K562 (cell line): ENCODE measurements around the gene ATXN1. TPM values are rescaled to one million over a fixed set of nuclear protein-coding genes. Genes with fewer than 3 reads are reported as not detected.

Experiments
- ATAC-seq: fragments of 200-7000 bp; cut with Tn5 transposase; 3 replicates; pipeline ENCODE4 v1.9.1; 2020; ENCODE audit warnings: moderate library complexity
- BruUV-seq: library from RNA; stranded (reverse); fragments of 400-500 nt; replicated peaks from 2 replicates; lab custom pipeline; 2021; lab: Mats Ljungman, UMichigan
- CTCF ChIA-PET: fragments of 300-600 bp; formaldehyde crosslinking; extraction: SDS; loops from one replicate; lab custom pipeline; 2021; ENCODE audit warnings: low intra/inter-chr PET ratio; lab: Yijun Ruan, JAX
- POLR2A ChIA-PET: fragments of 300-600, 350-650 bp; sonication (Branson Sonifier 250); formaldehyde crosslinking; extraction: SDS; loops from one replicate; lab custom pipeline; 2021; ENCODE audit warnings: antibody characterized with exemption, inconsistent platforms; lab: Yijun Ruan, JAX
- DNase-seq, 4 experiments: peaks; one replicate each; pipeline versions ENCODE4 v3.0.0 to v3.0.0-alpha.2; 2011 to 2018; ENCODE audit warnings: low spot score in 3 of 4, mixed read lengths in 3 of 4; ENCODE audit errors: extremely low read depth in 1 of 4
- FAIRE-seq: peaks from 2 replicates; lab custom pipeline; 2011; peaks lifted over from hg19 to GRCh38; lab: Jason Lieb, UNC
- H2AFZ ChIP-seq: 2 replicates; pipeline ENCODE4 v1.6.0; 2011; ENCODE audit warnings: low read depth, low read length, control low read depth, inconsistent platforms
- H3K27ac ChIP-seq: fragments of 200-600 bp; 3 replicates; pipeline ENCODE4 v1.8.0; 2011; ENCODE audit warnings: low read depth, mild to moderate bottlenecking, control low read depth, inconsistent platforms, low read length, moderate library complexity, mixed read lengths; ENCODE audit errors: extremely low read depth
- H3K27me3 ChIP-seq, 2 experiments: fragments of 300-600 bp in 1 of 2; 2 replicates in 1 of 2; 3 replicates in 1 of 2; pipeline versions ENCODE4 v1.6.0 to v1.8.0; 2011; ENCODE audit warnings: inconsistent platforms in 2 of 2, low read length in 2 of 2, mild to moderate bottlenecking in 1 of 2, mixed read lengths in 1 of 2, moderate library complexity in 1 of 2; ENCODE audit not compliant: control insufficient read depth in 2 of 2, insufficient read depth in 2 of 2
- H3K36me3 ChIP-seq: fragments of 300-600 bp; 3 replicates; pipeline ENCODE4 v1.8.0; 2011; ENCODE audit warnings: mild to moderate bottlenecking, low read length, inconsistent platforms; ENCODE audit not compliant: control insufficient read depth, insufficient read depth
- H3K4me1 ChIP-seq, 2 experiments: fragments of 200-600 bp in 1 of 2; replicated peaks in 1 of 2; 2 replicates in 1 of 2; 3 replicates in 1 of 2; pipeline versions ENCODE4 v1.5.1 to v1.8.0; 2011; ENCODE audit warnings: inconsistent platforms in 2 of 2, low read length in 2 of 2, mild to moderate bottlenecking in 1 of 2, mixed read lengths in 1 of 2, moderate library complexity in 1 of 2; ENCODE audit not compliant: control insufficient read depth in 2 of 2, insufficient read depth in 2 of 2
- H3K4me2 ChIP-seq: 2 replicates; pipeline ENCODE4 v1.6.1; 2011; ENCODE audit warnings: low read length, control low read depth, inconsistent platforms, mixed read lengths; ENCODE audit not compliant: insufficient read depth
- H3K4me3 ChIP-seq: fragments of 200-600 bp; sonication (generic), shearing (Covaris generic); 2 replicates; pipeline ENCODE4 v1.5.1; 2016; ENCODE audit warnings: control low read depth, inconsistent platforms
- H3K79me2 ChIP-seq: fragments of 200-600 bp; 3 replicates; pipeline ENCODE4 v1.8.0; 2011; ENCODE audit warnings: low read length, inconsistent platforms; ENCODE audit not compliant: control insufficient read depth, insufficient read depth
- H3K9ac ChIP-seq, 2 experiments: 2 replicates each; pipeline versions ENCODE4 v1.6.0 to v1.6.1; 2011; ENCODE audit warnings: low read depth in 2 of 2, low read length in 2 of 2, control low read depth in 1 of 2, inconsistent platforms in 1 of 2, mild to moderate bottlenecking in 1 of 2, mixed read lengths in 1 of 2; ENCODE audit not compliant: insufficient read depth in 1 of 2
- H3K9me1 ChIP-seq: one replicate; pipeline ENCODE4 v1.6.0; 2011; ENCODE audit warnings: inconsistent platforms, mild to moderate bottlenecking, low read length, moderate library complexity; ENCODE audit not compliant: control insufficient read depth, insufficient read depth
- H3K9me3 ChIP-seq: replicated peaks from 2 replicates; pipeline ENCODE4 v1.5.1; 2011; ENCODE audit warnings: low read depth, low read length, inconsistent platforms; ENCODE audit not compliant: control insufficient read depth, insufficient read depth
- H4K20me1 ChIP-seq: replicated peaks from 2 replicates; pipeline ENCODE4 v1.6.1; 2011; ENCODE audit warnings: low read length, inconsistent platforms, mixed read lengths; ENCODE audit not compliant: control insufficient read depth, insufficient read depth
- ATF3 ChIP-seq, 2 experiments: fragments of 450-650 bp in 1 of 2; sonication (generic) in 1 of 2; formaldehyde crosslinking in 1 of 2; IDR thresholded peaks in 1 of 2; conservative IDR thresholded peaks in 1 of 2; 2 replicates each; pipeline versions ENCODE4 v1.6.1 to v1.8.1; 2016 to 2023; ENCODE audit warnings: mild to moderate bottlenecking in 2 of 2, moderate library complexity in 2 of 2, inconsistent platforms in 1 of 2, missing genetic modification reagents in 1 of 2
- BHLHE40 ChIP-seq: IDR thresholded peaks from 2 replicates; pipeline ENCODE4 v1.6.1; 2011; ENCODE audit warnings: low read length, improper control_type of control experiment
- CREB3 ChIP-seq: fragments of 450-650 bp; conservative IDR thresholded peaks from 2 replicates; pipeline ENCODE4 v1.6.1; 2016; ENCODE audit warnings: missing genetic modification characterization, low read depth, mild to moderate bottlenecking, missing compliant biosample characterization, moderate library complexity
- ETV6 ChIP-seq, 3 experiments: fragments of 150-350 bp in 1 of 3; sonication (generic) in 1 of 3; formaldehyde crosslinking in 1 of 3; IDR thresholded peaks; 2 replicates each; pipeline versions ENCODE4 v1.6.1 to v1.8.0; 2014 to 2022; ENCODE audit warnings: borderline replicate concordance in 2 of 3, low read depth in 2 of 3, antibody characterized with exemption in 1 of 3, low read length in 1 of 3, mild to moderate bottlenecking in 1 of 3, missing genetic modification reagents in 1 of 3
- FOSL1 ChIP-seq: fragments of 200-800 bp; sonication (Bioruptor generic); conservative IDR thresholded peaks from 2 replicates; pipeline ENCODE4 v1.6.1; 2016; ENCODE audit warnings: missing genetic modification characterization, missing compliant biosample characterization
- IRF9 ChIP-seq: fragments of 450-650 bp; IDR thresholded peaks from 2 replicates; pipeline ENCODE4 v1.6.1; 2016; ENCODE audit warnings: missing biosample characterization, missing genetic modification characterization
- JUN ChIP-seq, 2 experiments: sonication (generic) in 1 of 2; formaldehyde crosslinking in 1 of 2; IDR thresholded peaks; 2 replicates each; pipeline versions ENCODE4 v1.6.1 to v1.8.0; 2012 to 2022; ENCODE audit warnings: borderline replicate concordance in 2 of 2, mild to moderate bottlenecking in 2 of 2, improper control_type of control experiment in 1 of 2, low read depth in 1 of 2, low read length in 1 of 2, missing genetic modification reagents in 1 of 2
- MAZ ChIP-seq, 2 experiments: fragments of 450-650 bp in 1 of 2; sonication (generic) in 1 of 2; formaldehyde crosslinking; IDR thresholded peaks in 1 of 2; conservative IDR thresholded peaks in 1 of 2; 2 replicates each; pipeline versions ENCODE4 v1.4.0 to v1.5.0; 2020; ENCODE audit warnings: mild to moderate bottlenecking in 1 of 2, missing genetic modification reagents in 1 of 2
- MNT ChIP-seq, 2 experiments: fragments of 450-650 bp; conservative IDR thresholded peaks; 2 replicates each; pipeline ENCODE4 v1.6.1; 2017; ENCODE audit warnings: mild to moderate bottlenecking in 2 of 2, moderate library complexity in 2 of 2
- NR2C2 ChIP-seq, 2 experiments: fragments of 200-800 bp in 1 of 2; sonication (Bioruptor generic) in 1 of 2; sonication (generic) in 1 of 2; formaldehyde crosslinking in 1 of 2; IDR thresholded peaks; 2 replicates each; pipeline versions ENCODE4 v1.6.1 to v1.8.0; 2016 to 2022; ENCODE audit warnings: mild to moderate bottlenecking in 1 of 2, missing compliant biosample characterization in 1 of 2, missing genetic modification characterization in 1 of 2, missing genetic modification reagents in 1 of 2
- TRIM24 ChIP-seq, 2 experiments: fragments of 450-650 bp; IDR thresholded peaks; 2 replicates each; pipeline ENCODE4 v1.6.1; 2016
- VEZF1 ChIP-seq: fragments of 200-800 bp; sonication (Bioruptor generic); IDR thresholded peaks from 2 replicates; pipeline ENCODE4 v1.6.1; 2017; ENCODE audit warnings: missing genetic modification characterization, missing compliant biosample characterization
- WGBS: fragments of 100-300 bp; shearing (Covaris generic); methylation state at CpG from one replicate; pipeline ENCODE4 v1.1.6; 2016; ENCODE audit warnings: low coverage, mixed read lengths; ENCODE audit not compliant: insufficient coverage; ENCODE audit errors: missing lambda C conversion rate; 5-methylcytosine and 5-hydroxymethylcytosine counted together
- in situ Hi-C: fragments of 300-500 bp; cut with MboI; formaldehyde crosslinking; loops from 4 replicates; pipeline ENCODE4 v1.15.0; 2018; ENCODE audit warnings: inconsistent platforms, mixed read lengths
- intact Hi-C: fragments of 100-400 bp; cut with micrococcal nuclease; formaldehyde crosslinking; loops from 2 replicates; pipeline ENCODE4 v1.14.2; 2022
- polyA plus RNA-seq, 8 experiments: library from polyadenylated mRNA; depleted of rRNA in 4 of 8; stranded (reverse) in 5 of 8; unstranded in 3 of 8; fragments of >200 nt; fragmentation: Nextera tagmentation in 2 of 8; fragmentation: Illumina TruSeq in 1 of 8; extraction: Ambion mirVana in 2 of 8; extraction: Trizol in 1 of 8; gene quantifications; 2 replicates each; pipeline versions ENCODE4 v1.2.1 to v1.2.3, GENCODE V29; 2011 to 2014; ENCODE audit warnings: inconsistent platforms in 1 of 8, missing spikeins in 1 of 8
- total RNA-seq, 7 experiments: library from RNA; depleted of rRNA in 6 of 7; stranded (reverse); fragments of >200 nt in 6 of 7; fragmentation: Illumina TruSeq in 2 of 7; extraction: Trizol in 2 of 7; gene quantifications; 2 replicates each; pipeline versions ENCODE4 v1.2.1 to v1.2.3, GENCODE V29; 2011 to 2021; ENCODE audit warnings: low replicate concordance in 1 of 7

The ATXN1 gene
- total and polyA plus RNA-seq, 9 of the 15 experiments (the other 6 are each of a cell fraction or from before 2014, with no cell fraction given): under 0.01 to 1.2 (median 0.58) TPM

- FAIRE-seq: no peak
- H3K9me1 ChIP-seq: no peaks in the 10 kb centered on the region
- H3K4me2 ChIP-seq: no peak overlapping the region
- no peaks in the 10 kb centered on the region for H4K20me1 ChIP-seq
- no peaks in the 10 kb centered on the region; a peak in 1 of 5 replicates for H3K27me3 ChIP-seq
- no peaks in the 10 kb centered on the region for H3K79me2 ChIP-seq
- intact Hi-C loops: loop anchor here (5.0 kb wide), 4 partner anchors 163 to 753 kb away; partner anchors contain the start of gene ATXN1
- H3K9me3 ChIP-seq: no peaks in the 10 kb centered on the region
- ATAC-seq: no peak
- no peak overlapping the region for H3K9ac ChIP-seq
- BruUV-seq: no TSS peak
- DNase-seq: no peak
- CTCF ChIA-PET: no interaction called here
- in situ Hi-C loops: loop anchor here (5.0 kb wide), 2 partner anchors 68 to 433 kb away; no protein-coding TSS in a partner anchor
- H3K4me1 ChIP-seq: peaks cover 4 to 18% of the 10 kb centered on the region in 2 experiments; a peak in 4 of 5 replicates
- H3K4me3 ChIP-seq: no peak overlapping the region
- H2AFZ ChIP-seq: no peak overlapping the region
- H3K27ac ChIP-seq: no peak overlapping the region
- no peaks in the 10 kb centered on the region for H3K36me3 ChIP-seq
- 26% methylated on average over 3 of the region's 3 CpGs for WGBS
- POLR2A ChIA-PET: interaction anchor here (1.1 kb wide), 1 partner anchor 94 kb away, joined by 3 read pairs; no protein-coding TSS in a partner anchor
- peak; percentile 50; the same call in 1 of the 2 replicates for TF ChIP-seq JUN (IDR thresholded peaks at IDR 0.05; ENCODE audit: borderline replicate concordance, low read depth, low read length)
- no peak for TF ChIP-seq JUN (CRISPR knock-in tag; IDR thresholded peaks at IDR 0.05; ENCODE audit: borderline replicate concordance)
- TF ChIP-seq IRF9 (tag): peak; percentile 85
- TF ChIP-seq TRIM24 (IDR thresholded peaks at IDR 0.05): peak; percentile 69 to 86; a peak in 3 of 4 replicates
- TF ChIP-seq ATF3 (IDR thresholded peaks at IDR 0.05): peak; percentile 69
- no peak for TF ChIP-seq ATF3 (CRISPR knock-in tag; conservative IDR thresholded peaks at IDR 0.05)
- TF ChIP-seq VEZF1 (CRISPR knock-in tag): peak; percentile 71
- peak in 1 of 2 experiments; percentile 32; a peak in 1 of 4 replicates for TF ChIP-seq MNT (conservative IDR thresholded peaks at IDR 0.05)
- TF ChIP-seq FOSL1 (tag): peak; percentile 84
- 0 out of 4 replicates have a peak, but pooled peaks of 1 of the 2 experiments have one; percentile 14 for TF ChIP-seq MAZ (CRISPR knock-in tag; conservative IDR thresholded peaks at IDR 0.05 in 1 of 2, IDR thresholded peaks at IDR 0.05 in 1 of 2)
- TF ChIP-seq BHLHE40: peak; percentile 90
- no peak for TF ChIP-seq CREB3 (tag)
- TF ChIP-seq NR2C2 (CRISPR knock-in tag; IDR thresholded peaks at IDR 0.05): no peak
- 0 out of 2 replicates have a peak, but pooled peaks have one; percentile 16 for TF ChIP-seq NR2C2 (tag; IDR thresholded peaks at IDR 0.05)
- TF ChIP-seq ETV6 (IDR thresholded peaks at IDR 0.05; ENCODE audit: borderline replicate concordance in 1 of 2, low read depth in 2 of 2, low read length in 1 of 2): no peak
- TF ChIP-seq ETV6 (CRISPR knock-in tag; IDR thresholded peaks at IDR 0.05; ENCODE audit: borderline replicate concordance): no peak
Observed at GRCh38 chr6:16334671-16335070, 426.6 kb downstream of the ATXN1 start.
